ENCODE results near the gene ANO10.

- TF ChIP-seq CTCF (IDR thresholded peaks at IDR 0.05), result no peak
- no peak for TF ChIP-seq POLR2A (IDR thresholded peaks at IDR 0.05)
These were observed 258.9 kb downstream of the ANO10 start for GRCh38 chr3:43362961-43363360.
